Uterus (tissue), 2 donors: ENCODE results near the gene PVR.

Experiments
- CTCF ChIP-seq, 4 experiments: fragments of 200-600 bp in 2 of 4; fragments of 450-650 bp in 2 of 4; sonication (generic) in 2 of 4; IDR thresholded peaks; one replicate each; pipeline ENCODE4 v1.5.1; 2016 to 2019; ENCODE audit warnings: antibody characterized with exemption in 4 of 4, mild to moderate bottlenecking in 2 of 4, moderate library complexity in 1 of 4
- POLR2A ChIP-seq, 2 donors: fragments of 450-650 bp; IDR thresholded peaks; one replicate each; pipeline ENCODE4 v1.6.1; 2016; ENCODE audit warnings: antibody characterized with exemption in 2 of 2, mild to moderate bottlenecking in 1 of 2, moderate library complexity in 1 of 2

- TF ChIP-seq CTCF (IDR thresholded peaks at IDR 0.05) (no peak), POLR2A (IDR thresholded peaks at IDR 0.05) (no peak)
Measured at GRCh38 chr19:44682807-44683206, 39.1 kb downstream of the PVR start.
